SKM-1 (cell line): ENCODE data around the gene NCAM1.

Experiments used
- DNase-seq: peaks from one replicate; lab custom pipeline; 2025; ENCODE audit not compliant: unreplicated experiment; lab: John Stamatoyannopoulos, UW

The NCAM1 gene

GRCh38 chr11:113124578-113124977, 163.4 kb downstream of the NCAM1 start:
- no peak for DNase-seq

- DNase-seq, result no peak
These were observed 168.2 kb downstream of the NCAM1 start for GRCh38 chr11:113129261-113129992.

GRCh38 chr11:113131036-113131775, 170.0 kb downstream of the NCAM1 start:
- DNase-seq, result no peak

GRCh38 chr11:113133071-113133470, 171.9 kb downstream of the NCAM1 start:
- DNase-seq, result no peak

- DNase-seq, result no peak
These were observed 173.4 kb downstream of the NCAM1 start for GRCh38 chr11:113134626-113135025.

GRCh38 chr11:113137713-113138529, 176.7 kb downstream of the NCAM1 start:
- DNase-seq, result no peak

GRCh38 chr11:113138731-113139130, 177.5 kb downstream of the NCAM1 start:
- no peak for DNase-seq

GRCh38 chr11:113141010-113141409, 179.8 kb downstream of the NCAM1 start:
- no peak for DNase-seq

- DNase-seq, result no peak
These were observed 181.3 kb downstream of the NCAM1 start for GRCh38 chr11:113142508-113142907.

- DNase-seq, result no peak
These were observed 186.0 kb downstream of the NCAM1 start for GRCh38 chr11:113147249-113147648.

- no peak for DNase-seq
These were observed 186.9 kb downstream of the NCAM1 start for GRCh38 chr11:113148076-113148475.

- DNase-seq, result no peak
These were observed 187.4 kb downstream of the NCAM1 start for GRCh38 chr11:113148652-113149051.

GRCh38 chr11:113151521-113151920, 190.3 kb downstream of the NCAM1 start:
- no peak for DNase-seq

- DNase-seq, result no peak
These were observed 191.3 kb downstream of the NCAM1 start for GRCh38 chr11:113152500-113152899.

GRCh38 chr11:113153847-113154246, 192.6 kb downstream of the NCAM1 start:
- no peak for DNase-seq

- DNase-seq, result no peak
These were observed 199.0 kb downstream of the NCAM1 start for GRCh38 chr11:113159988-113160807.

- DNase-seq, result no peak
These were observed 199.5 kb downstream of the NCAM1 start for GRCh38 chr11:113160808-113161124.

GRCh38 chr11:113161711-113162591, 200.7 kb downstream of the NCAM1 start:
- DNase-seq, result no peak

- no peak for DNase-seq
These were observed 201.4 kb downstream of the NCAM1 start for GRCh38 chr11:113162592-113162962.
